D721Med (cell line): ENCODE results near the gene GPC6.

Experiments used
- DNase-seq: peaks from one replicate; pipeline ENCODE4 v3.0.0; 2011; ENCODE audit warnings: low spot score; ENCODE audit not compliant: insufficient read length
- FAIRE-seq: peaks from 2 replicates; lab custom pipeline; 2011; peaks lifted over from hg19 to GRCh38; lab: Jason Lieb, UNC
- TF ChIP-seq, protein P1 (sequence below): IDR thresholded peaks from 2 replicates; pipeline ENCODE4 v1.5.1; 2012; ENCODE audit warnings: mild to moderate bottlenecking, control low read depth; ENCODE audit not compliant: insufficient read depth; ENCODE audit errors: missing control alignments

The GPC6 gene

DNA sequence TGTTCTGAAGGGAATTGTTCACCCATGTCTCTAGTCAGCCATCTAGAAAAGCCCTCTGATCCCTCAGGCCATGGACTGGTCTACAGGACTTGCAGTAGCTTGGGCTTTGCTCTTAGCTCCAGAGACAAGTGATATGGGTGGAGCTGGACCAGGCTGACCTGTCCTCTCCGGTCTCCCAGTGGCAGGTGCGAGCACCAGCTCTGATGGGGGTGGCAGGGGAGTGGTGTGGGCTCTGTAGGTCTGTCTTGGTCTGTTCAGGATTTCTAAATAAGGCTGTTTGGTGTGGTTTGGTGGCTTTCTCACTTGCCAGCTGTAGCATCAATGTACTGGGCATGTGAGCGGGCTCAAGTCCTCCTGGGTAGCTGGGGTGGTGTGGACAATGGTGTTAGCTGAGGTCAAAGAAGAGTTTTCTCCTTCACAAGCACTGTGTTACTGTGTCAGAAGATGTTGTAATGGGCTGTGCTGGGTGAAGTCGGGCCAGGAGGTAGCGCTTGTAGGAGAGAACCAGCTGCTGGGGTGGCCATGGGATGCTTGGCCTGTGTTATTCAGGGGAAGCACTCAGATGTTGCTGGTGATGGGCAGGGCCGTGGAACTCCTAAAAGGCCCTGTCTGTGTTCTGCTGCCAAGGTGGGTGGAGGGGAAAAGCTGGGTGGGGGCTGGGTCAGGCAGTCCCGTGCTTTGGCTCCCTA is 16.9 kb downstream of the GPC6 start:
- DNase-seq (no peak), FAIRE-seq (no peak)
- TF ChIP-seq, protein P1, sequence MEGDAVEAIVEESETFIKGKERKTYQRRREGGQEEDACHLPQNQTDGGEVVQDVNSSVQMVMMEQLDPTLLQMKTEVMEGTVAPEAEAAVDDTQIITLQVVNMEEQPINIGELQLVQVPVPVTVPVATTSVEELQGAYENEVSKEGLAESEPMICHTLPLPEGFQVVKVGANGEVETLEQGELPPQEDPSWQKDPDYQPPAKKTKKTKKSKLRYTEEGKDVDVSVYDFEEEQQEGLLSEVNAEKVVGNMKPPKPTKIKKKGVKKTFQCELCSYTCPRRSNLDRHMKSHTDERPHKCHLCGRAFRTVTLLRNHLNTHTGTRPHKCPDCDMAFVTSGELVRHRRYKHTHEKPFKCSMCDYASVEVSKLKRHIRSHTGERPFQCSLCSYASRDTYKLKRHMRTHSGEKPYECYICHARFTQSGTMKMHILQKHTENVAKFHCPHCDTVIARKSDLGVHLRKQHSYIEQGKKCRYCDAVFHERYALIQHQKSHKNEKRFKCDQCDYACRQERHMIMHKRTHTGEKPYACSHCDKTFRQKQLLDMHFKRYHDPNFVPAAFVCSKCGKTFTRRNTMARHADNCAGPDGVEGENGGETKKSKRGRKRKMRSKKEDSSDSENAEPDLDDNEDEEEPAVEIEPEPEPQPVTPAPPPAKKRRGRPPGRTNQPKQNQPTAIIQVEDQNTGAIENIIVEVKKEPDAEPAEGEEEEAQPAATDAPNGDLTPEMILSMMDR: no peak

DNA sequence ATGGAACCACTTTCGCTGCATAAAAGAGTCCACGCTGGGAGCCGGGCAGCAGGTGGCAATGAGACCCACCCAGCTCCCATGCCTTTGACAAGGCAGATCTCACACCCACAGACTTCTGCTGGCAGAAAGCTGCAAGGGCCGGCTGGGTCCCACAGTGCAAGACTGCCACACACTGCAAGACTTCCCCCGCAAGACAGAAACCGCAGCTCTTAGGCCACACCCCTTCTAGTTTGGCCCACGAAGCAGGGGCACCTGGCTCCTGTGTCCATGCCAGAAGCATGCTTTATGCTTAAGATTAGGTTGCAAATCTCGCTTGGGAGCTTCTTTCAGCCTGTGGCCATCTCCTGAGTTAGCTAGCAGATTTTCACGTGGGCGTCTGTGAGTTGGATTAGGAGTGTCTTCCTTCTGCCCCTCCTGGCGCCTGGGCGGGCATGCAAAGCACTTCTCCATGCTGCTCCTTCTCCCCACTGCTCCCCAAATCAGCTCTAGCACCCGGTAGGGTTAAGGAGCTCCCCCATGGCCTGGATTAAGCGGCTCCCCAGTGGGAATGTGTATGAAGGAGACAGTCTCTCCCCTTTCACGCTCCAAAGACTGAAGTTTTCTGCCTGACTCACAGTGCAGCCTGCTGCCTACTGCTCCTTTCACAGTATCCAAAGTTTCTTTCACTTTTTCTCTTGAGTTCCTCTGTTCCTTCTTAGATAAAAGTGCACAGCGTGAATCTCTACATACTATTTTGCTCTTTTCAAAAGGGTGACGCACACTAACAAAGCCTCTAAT is 17.7 kb downstream of the GPC6 start:
- TF ChIP-seq, protein P1: no peak
- DNase-seq (no peak), FAIRE-seq (no peak)

DNA sequence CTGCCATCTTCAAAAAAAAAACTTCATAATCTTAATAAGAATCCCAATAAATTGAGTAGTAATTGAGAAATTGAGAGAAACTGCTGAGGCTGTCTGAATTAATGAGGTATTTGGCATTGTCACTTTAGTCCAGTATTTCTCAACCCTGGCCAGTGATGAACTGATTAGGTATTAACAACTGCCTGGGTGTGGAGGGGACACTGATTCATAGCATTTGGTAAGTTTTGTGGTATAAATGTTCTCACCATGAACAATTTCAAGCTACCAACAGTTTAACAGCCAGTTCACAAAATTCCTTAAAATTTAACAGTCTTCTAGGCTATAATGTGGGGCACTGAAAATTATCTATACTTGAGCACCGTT is 18.3 kb downstream of the GPC6 start:
- TF ChIP-seq, protein P1: no peak
- no peak for DNase-seq
- FAIRE-seq: no peak

DNA sequence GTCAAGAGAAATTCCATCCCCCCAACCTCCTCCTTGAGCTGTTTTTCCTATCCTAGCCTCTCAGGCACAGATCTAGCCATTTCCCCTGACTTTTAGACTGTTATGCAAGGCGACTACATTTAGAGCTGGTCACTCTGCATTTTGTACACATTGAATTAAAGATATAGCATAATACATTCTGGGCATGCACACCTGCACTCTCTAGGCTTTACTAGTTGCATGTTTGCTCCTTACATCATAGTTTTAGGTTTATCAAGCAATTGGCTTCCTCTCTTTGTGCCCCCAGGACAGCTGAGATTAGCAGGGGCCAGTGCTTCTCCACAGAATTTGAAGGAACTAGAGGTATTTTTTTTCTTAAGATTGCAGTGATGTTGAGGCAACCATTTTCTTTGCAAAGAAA is 19.5 kb downstream of the GPC6 start:
- TF ChIP-seq, protein P1: no peak
- FAIRE-seq (no peak), DNase-seq (no peak)

DNA sequence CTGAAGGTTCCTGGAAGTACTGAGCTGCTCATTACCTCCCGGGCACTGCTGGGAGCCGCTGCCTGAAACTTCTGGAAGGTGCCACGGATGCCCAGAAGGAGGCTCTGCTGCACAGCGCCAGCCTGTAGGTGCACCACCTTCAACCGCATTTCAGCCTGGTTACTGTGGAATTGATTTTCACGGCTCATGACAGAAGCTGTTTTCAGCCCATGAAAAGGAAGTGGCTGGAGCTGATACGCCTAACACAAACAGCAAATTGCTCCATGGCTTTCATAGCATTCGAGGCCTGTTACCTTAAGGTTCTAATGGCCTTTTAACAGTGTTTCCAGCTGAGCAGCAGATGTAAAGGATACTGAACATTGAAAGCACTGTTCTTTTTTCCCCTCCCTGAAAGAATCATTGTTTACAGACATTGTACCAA is 22.0 kb downstream of the GPC6 start:
- FAIRE-seq: no peak
- DNase-seq: no peak
- TF ChIP-seq, protein P1: peak; percentile 42

DNA sequence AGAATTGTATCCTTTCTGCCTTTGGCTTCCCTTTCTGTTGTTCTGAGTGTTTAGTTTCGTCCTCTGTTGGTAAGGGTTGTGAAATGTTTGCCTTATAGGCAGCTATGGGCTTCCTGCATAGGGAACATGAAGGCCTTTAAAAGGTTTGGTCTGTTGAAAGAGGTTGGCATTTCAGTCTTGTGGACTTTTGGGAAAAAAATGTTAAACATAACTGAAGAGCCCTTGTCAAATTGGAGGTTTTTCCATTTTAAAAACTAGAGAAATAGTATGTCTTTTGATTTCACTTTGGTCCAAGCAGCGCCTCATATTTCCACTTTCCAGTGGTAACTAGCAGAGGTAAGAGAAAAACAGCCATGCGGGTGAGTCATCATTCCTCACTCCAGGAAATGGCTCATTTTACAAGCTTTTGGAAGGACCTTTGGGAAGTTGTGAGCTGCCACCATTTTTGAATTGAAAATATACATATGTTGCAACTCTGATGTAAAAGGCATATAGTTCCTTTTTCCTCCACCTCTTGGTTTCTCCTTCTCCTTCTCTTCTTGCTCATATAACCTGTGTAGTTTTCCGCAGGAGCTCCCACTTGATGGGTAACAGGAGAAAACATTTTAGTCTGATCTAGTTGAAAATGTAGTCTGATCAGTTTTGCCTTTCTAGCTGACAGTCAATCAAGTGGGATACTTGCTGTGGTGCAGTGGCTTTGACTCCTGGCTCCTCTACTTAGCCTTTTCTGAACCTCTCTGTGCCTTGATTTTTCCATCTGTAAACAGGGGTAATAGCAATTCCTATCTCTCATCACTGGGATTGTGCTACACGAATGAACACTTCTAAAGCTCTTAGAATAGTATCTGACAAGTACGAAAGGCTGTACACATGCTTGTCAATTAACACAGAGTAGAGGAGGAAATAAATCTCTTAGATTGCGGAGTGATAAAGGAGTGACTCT is 23.0 kb downstream of the GPC6 start:
- DNase-seq: no peak
- no peak for FAIRE-seq

More for the DNA sequence above, 23.0 kb downstream of the GPC6 start:
- TF ChIP-seq, protein P1: no peak
